ENCODE measurements around the gene CECR2.
"Not testable (repeated sequence)": the region's sequence is repeated elsewhere in the genome, so short reads cannot be mapped to it uniquely, and the experiment has no call there.

CECR2 gene

GRCh38 chr22:17402293-17402692 lies 33.0 kb downstream of the CECR2 start:
- DNase-seq (ENCODE audit: low read depth in 2 of 2), result no peak

- no peak for DNase-seq (ENCODE audit: low read depth in 2 of 2)
Measured at GRCh38 chr22:17403906-17404305, 34.6 kb downstream of the CECR2 start.

GRCh38 chr22:17407643-17408042 lies 38.4 kb downstream of the CECR2 start:
- DNase-seq (ENCODE audit: low read depth in 2 of 2), result no peak

- no peak for DNase-seq (ENCODE audit: low read depth in 2 of 2)
Measured at GRCh38 chr22:17410576-17410975, 41.3 kb downstream of the CECR2 start.

DNA sequence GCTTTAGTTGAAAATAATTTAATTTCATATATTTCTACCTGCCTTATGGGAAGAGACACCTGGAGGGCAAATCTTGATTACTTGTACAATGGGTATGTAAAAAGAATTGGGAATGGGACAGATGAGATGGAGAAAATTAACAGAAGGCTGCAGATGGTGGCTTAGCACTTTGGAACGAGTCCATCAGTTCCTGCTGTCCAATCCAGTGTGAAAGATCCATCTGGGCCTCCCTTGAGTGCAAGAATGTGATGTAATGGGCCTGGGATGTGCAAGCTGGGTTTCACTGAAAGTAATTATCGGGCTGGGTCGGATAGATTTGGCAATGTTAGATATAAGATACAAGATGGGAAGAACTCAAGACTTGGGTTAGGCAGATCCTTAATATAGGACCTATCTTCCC lies 42.0 kb downstream of the CECR2 start:
- no peak for DNase-seq (ENCODE audit: low read depth in 2 of 2)

DNA sequence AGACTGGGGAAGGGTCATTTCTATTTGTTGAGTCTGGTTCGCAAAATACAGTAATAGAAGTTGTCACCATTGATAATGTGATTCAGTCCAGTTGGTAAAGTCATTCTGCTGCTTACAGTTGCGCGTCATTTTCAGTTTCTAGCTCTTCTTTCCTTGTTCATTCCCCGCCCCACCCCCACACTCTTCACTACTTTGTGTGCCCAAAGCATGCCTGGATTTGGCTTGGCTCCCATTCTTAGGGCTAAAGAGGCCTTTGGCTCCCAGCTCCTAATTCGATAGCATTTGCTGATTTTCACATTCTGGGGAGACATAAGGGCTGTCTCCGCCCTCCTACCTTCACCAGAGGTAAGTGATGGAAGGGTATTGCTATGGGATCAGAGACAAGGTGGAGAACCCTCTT lies 43.0 kb downstream of the CECR2 start:
- no peak for DNase-seq (ENCODE audit: low read depth in 2 of 2)

GRCh38 chr22:17418890-17419324 lies 49.6 kb downstream of the CECR2 start:
- no peak for DNase-seq (ENCODE audit: low read depth in 2 of 2)

DNA sequence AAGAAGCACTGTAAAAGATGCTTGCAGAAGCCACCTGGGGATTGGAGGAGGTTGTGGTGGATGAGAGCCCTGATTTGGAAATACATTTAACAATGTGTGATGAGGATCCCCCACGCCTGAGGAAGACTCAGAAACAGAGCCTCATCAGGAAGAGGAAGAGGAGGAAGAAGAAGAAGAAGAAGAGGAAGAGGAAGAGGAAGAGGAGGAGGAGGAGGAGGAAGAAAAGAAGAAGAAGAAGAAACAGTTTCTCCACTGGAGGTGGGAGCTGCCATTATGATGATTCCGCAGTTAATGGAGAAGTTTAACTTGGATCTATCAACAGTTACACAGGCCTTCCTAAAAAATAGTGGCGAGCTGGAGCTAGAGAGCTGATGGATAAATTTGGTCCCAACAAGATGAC lies 50.1 kb downstream of the CECR2 start:
- no peak for DNase-seq (ENCODE audit: low read depth in 2 of 2)

DNA sequence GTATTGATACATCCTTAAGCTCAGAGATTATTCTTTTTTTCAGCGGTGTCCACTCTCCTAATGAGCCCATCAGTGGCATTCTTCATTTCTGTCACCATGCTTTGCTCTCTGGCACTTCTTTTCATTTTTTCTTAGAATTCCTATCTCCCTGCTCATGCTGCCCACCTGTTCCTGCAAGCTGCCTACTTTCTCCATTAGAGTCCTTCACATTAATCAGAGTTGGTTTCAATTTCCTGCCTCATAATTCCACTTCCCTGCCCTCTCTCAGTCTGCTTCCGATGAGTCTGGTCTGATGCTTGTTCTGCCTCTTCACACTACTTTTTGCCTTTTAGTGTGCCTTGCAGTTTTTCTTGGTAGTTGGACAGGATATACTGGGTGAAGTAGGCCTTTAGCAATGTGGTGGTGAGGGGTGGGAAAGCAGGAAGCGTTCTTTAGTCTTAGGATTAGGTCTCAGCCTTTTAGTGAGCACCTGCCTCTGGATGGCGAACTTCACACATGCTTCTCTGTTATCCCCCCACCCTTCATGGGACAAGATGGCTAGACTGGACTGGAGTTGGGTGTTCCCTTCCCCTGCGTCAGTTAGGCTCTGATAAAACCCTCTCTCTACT lies 53.6 kb downstream of the CECR2 start:
- no peak for DNase-seq (ENCODE audit: low read depth in 2 of 2)

DNA sequence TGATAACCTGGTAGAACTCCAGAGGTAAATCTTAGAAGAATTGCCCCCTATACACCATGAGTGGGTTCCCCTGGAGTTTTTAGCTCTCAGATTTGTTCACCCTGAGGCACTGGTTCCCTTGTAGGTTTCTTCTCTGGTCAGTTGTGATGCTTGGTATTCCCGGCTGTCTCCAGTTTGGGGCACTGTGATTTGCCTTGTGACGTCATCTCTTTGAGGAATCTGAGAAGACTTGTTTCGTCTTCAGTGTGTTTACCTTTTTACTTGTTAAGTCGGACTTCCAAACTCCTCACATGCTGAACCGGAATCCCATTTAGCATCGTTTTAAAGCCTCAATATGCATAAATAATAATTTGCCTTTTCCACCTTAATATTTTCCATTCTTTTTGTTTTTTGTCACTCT lies 54.4 kb downstream of the CECR2 start:
- DNase-seq (ENCODE audit: low read depth in 2 of 2), result no peak

GRCh38 chr22:17427528-17427927 lies 58.3 kb downstream of the CECR2 start:
- DNase-seq (ENCODE audit: low read depth in 2 of 2), result not testable (repeated sequence)

DNA sequence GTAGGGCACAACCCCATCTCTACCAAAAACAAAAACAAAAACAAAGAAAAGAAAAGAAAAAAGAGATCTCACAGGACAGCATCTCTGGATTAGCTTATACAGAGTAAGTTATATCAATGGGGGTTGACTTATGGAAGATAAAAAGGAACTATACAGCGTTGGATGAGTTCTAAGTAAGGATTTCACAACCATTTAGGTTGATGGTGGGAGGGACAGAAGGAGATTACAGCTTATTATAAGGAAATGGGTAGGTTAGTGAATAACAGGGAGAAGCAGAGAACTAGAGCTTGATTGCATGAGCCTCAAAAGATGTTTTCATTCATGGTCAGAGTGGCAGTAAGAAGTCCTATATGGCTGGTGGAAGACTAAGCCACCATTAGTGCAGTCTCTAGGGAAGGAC lies 60.3 kb downstream of the CECR2 start:
- no peak for DNase-seq (ENCODE audit: low read depth in 2 of 2)

- no peak for DNase-seq (ENCODE audit: low read depth in 2 of 2)
Measured at GRCh38 chr22:17430412-17430811, 61.2 kb downstream of the CECR2 start.

GRCh38 chr22:17431179-17431578 lies 61.9 kb downstream of the CECR2 start:
- DNase-seq (ENCODE audit: low read depth in 2 of 2), result no peak

GRCh38 chr22:17434856-17435255 lies 65.6 kb downstream of the CECR2 start:
- no peak for DNase-seq (ENCODE audit: low read depth in 2 of 2)

GRCh38 chr22:17435375-17435774 lies 66.1 kb downstream of the CECR2 start:
- DNase-seq (ENCODE audit: low read depth in 2 of 2), result no peak

DNA sequence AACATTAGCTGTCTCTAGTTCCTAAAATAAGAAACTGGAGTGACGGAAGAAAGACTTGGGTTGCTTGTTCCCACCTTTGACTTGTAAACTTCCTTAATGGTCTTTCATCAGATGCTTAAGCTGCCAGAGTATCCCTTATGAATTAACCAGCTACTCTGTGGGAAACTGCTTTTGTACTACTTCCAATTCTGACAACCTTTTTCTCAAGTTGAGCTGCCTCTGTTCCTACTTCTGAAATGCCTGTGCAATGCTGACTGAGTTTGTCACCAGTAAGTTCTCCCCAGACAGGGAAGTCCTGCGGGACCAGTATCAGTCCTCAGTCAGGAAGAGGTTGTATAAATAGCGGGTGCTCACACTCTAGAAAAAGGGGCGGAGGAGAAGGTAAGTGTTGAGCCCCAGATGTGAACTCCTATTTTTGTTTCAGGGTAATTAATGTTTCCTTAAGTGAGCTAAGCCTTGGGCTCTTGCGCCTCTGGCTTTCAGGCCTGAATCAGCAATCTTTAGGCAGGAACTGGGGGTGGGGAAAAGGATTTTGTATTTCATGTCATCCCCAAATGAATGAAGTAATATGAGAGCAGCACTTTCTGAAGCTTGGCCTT lies 67.2 kb downstream of the CECR2 start:
- no peak for DNase-seq (ENCODE audit: low read depth in 2 of 2)

GRCh38 chr22:17436981-17437412 lies 67.7 kb downstream of the CECR2 start:
- DNase-seq (ENCODE audit: low read depth in 2 of 2), result no peak

GRCh38 chr22:17438026-17438425 lies 68.8 kb downstream of the CECR2 start:
- DNase-seq (ENCODE audit: low read depth in 2 of 2), result no peak

DNA sequence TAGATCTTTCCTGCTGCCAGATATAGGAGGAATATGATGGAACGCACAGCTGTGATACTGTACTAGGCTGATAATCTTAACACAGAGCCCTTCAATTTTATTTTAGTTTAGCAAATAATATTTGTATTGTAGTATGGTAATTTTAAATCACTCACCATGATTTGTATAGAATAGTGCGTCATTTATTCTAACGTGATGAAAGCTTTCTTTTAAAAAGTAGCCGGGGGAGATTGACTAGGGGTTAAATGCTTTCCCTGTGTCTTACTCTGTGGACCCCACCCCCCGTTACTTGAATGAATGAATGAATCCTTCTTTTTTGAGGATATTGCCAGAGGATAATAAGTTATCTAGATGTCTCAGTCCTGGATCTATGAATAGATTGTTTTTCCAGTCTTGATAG lies 72.1 kb downstream of the CECR2 start:
- DNase-seq (ENCODE audit: low read depth in 2 of 2), result no peak

DNA sequence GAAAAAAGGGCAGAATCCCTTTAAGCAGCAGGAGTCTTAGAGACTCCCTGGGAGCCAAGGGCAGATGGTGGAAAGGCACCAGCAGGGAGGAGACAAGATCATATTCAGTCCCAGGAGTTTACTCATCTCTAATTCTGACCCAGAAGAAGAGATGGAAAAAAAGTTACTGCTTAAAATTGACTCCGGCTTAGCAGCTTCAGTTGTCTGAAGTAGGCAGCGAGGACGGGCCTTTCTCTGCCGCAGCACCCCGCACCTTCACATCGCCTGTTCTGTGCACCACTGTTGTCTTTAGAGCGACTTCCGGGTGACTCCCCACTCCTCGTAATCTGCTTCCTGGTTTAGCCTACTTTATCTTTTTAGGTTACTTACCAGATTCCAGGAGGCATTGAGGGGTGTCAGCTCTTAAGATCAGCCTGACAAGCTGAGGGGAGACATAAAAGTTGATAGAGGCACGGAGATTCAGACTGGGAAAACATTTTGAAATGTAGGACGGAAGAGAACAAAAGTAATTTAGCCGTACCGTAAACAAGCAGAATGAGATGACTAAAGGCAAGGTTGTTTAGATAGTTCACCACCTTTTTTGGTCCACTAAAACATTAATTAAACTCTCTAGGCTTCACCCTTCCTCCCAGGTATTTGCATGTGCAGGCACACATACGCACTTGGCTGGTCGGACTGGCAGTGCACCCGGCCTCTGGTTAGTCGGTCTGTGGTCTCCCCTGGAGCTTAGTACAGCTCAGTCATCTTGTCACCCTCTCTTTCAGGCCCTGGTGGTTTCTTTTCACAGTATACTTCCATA lies 74.3 kb downstream of the CECR2 start:
- DNase-seq (ENCODE audit: low read depth in 2 of 2), result no peak

GRCh38 chr22:17444204-17444504 lies 74.9 kb downstream of the CECR2 start:
- no peak for DNase-seq (ENCODE audit: low read depth in 2 of 2)

DNA sequence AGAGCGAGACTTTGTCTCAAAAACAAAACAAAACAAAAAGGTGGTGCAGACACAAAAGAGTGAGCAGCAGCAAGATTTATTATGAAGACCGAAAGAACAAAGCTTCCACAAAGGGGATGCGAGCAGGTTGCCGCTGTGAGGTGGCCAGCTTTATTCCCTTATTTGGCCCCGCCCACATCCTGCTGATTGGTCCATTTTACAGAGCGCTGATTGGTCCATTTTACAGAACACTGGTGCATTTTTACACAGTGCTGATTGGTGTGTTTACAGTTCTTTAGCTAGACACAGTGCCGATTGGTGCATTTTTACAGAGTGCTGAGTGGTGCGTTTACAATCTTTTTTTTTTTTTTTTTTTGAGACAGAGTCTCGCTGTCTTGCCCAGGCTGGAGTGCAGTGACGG lies 77.4 kb downstream of the CECR2 start:
- no peak for DNase-seq (ENCODE audit: low read depth in 2 of 2)

Measured in stimulated activated CD4-positive, alpha-beta T cell treated with anti-CD3 and anti-CD28 coated beads, Interleukin-1b, Interleukin-23, amount 100 ng/mL, for 4 hours (primary cell).